Measurements from ENCODE around the gene IER5.
A peak's percentile ranks its signal among the peaks of the same experiment; 100 is the strongest.

IER5 gene

GRCh38 chr1:181104042-181104789, 15.7 kb downstream of the IER5 start:
- H3K4me3 ChIP-seq (ENCODE audit: low read depth in 1 of 2, low read length in 2 of 2) = peak overlapping the region; percentile 70 to 71
- peak overlapping the region; percentile 76 to 78 for H3K9ac ChIP-seq (ENCODE audit: low read depth in 1 of 2, low read length in 2 of 2)
- peaks cover 0 to 3% of the 10 kb centered on the region in 2 donors for H3K27me3 ChIP-seq (ENCODE audit: control insufficient read depth in 1 of 2, insufficient read depth in 2 of 2, low read length in 2 of 2)
- no peaks in the 10 kb centered on the region for H3K36me3 ChIP-seq (ENCODE audit: control insufficient read depth in 1 of 2, insufficient read depth in 2 of 2, low read length in 2 of 2)
- peaks cover 11 to 42% of the 10 kb centered on the region in 2 donors for H3K4me1 ChIP-seq (ENCODE audit: control insufficient read depth in 1 of 2, insufficient read depth in 2 of 2, low read length in 2 of 2)
- H3K27ac ChIP-seq (ENCODE audit: low read depth, low read length) = peak overlapping the region; percentile 63
- no peaks in the 10 kb centered on the region for H3K9me3 ChIP-seq (ENCODE audit: control insufficient read depth in 1 of 2, low read length in 2 of 2)

- Histone ChIP-seq H3K27me3 (ENCODE audit: control insufficient read depth in 1 of 2, insufficient read depth in 2 of 2, low read length in 2 of 2) (peaks cover 0 to under 1% of the 10 kb centered on the region in 2 donors), H3K27ac (ENCODE audit: low read depth, low read length) (peak overlapping the region; percentile 63), H3K4me3 (ENCODE audit: low read depth in 1 of 2, low read length in 2 of 2) (peak overlapping the region; percentile 70 to 71), H3K4me1 (ENCODE audit: control insufficient read depth in 1 of 2, insufficient read depth in 2 of 2, low read length in 2 of 2) (peaks cover 11 to 38% of the 10 kb centered on the region in 2 donors), H3K36me3 (ENCODE audit: control insufficient read depth in 1 of 2, insufficient read depth in 2 of 2, low read length in 2 of 2) (no peaks in the 10 kb centered on the region), H3K9me3 (ENCODE audit: control insufficient read depth in 1 of 2, low read length in 2 of 2) (no peaks in the 10 kb centered on the region), H3K9ac (ENCODE audit: low read depth in 1 of 2, low read length in 2 of 2) (peak overlapping the region; percentile 76 to 78)
These were observed 16.3 kb downstream of the IER5 start for GRCh38 chr1:181104790-181105133.

GRCh38 chr1:181105134-181106021, 16.9 kb downstream of the IER5 start:
- Histone ChIP-seq H3K27ac (ENCODE audit: low read depth, low read length) (peak overlapping the region; percentile 63), H3K4me1 (ENCODE audit: control insufficient read depth in 1 of 2, insufficient read depth in 2 of 2, low read length in 2 of 2) (peaks cover 11 to 32% of the 10 kb centered on the region in 2 donors)

GRCh38 chr1:181106022-181106312, 17.5 kb downstream of the IER5 start:
- Histone ChIP-seq H3K4me1 (ENCODE audit: control insufficient read depth in 1 of 2, insufficient read depth in 2 of 2, low read length in 2 of 2) (peaks cover 11 to 26% of the 10 kb centered on the region in 2 donors), H3K9me3 (ENCODE audit: control insufficient read depth in 1 of 2, low read length in 2 of 2) (no peaks in the 10 kb centered on the region), H3K36me3 (ENCODE audit: control insufficient read depth in 1 of 2, insufficient read depth in 2 of 2, low read length in 2 of 2) (no peaks in the 10 kb centered on the region), H3K4me3 (ENCODE audit: low read depth in 1 of 2, low read length in 2 of 2) (peak overlapping the region; percentile 42 to 65), H3K9ac (ENCODE audit: low read depth in 1 of 2, low read length in 2 of 2) (peak overlapping the region in 1 of 2 donors; percentile 15), H3K27me3 (ENCODE audit: control insufficient read depth in 1 of 2, insufficient read depth in 2 of 2, low read length in 2 of 2) (no peaks in the 10 kb centered on the region), H3K27ac (ENCODE audit: low read depth, low read length) (no peak overlapping the region)

More at GRCh38 chr1:181105134-181106021, 16.9 kb downstream of the IER5 start:
- no peaks in the 10 kb centered on the region for H3K27me3 ChIP-seq (ENCODE audit: control insufficient read depth in 1 of 2, insufficient read depth in 2 of 2, low read length in 2 of 2)
- H3K4me3 ChIP-seq (ENCODE audit: low read depth in 1 of 2, low read length in 2 of 2) = peak overlapping the region; percentile 70 to 71
- peak overlapping the region; percentile 76 to 78 for H3K9ac ChIP-seq (ENCODE audit: low read depth in 1 of 2, low read length in 2 of 2)
- no peaks in the 10 kb centered on the region for H3K9me3 ChIP-seq (ENCODE audit: control insufficient read depth in 1 of 2, low read length in 2 of 2)
- H3K36me3 ChIP-seq (ENCODE audit: control insufficient read depth in 1 of 2, insufficient read depth in 2 of 2, low read length in 2 of 2) = no peaks in the 10 kb centered on the region

GRCh38 chr1:181106479-181106878, 18.0 kb downstream of the IER5 start:
- Histone ChIP-seq H3K4me3 (ENCODE audit: low read depth in 1 of 2, low read length in 2 of 2) (no peak overlapping the region), H3K36me3 (ENCODE audit: control insufficient read depth in 1 of 2, insufficient read depth in 2 of 2, low read length in 2 of 2) (no peaks in the 10 kb centered on the region)

GRCh38 chr1:181107711-181108110, 19.2 kb downstream of the IER5 start:
- Histone ChIP-seq H3K4me3 (ENCODE audit: low read depth in 1 of 2, low read length in 2 of 2) (no peak overlapping the region), H3K9me3 (ENCODE audit: control insufficient read depth in 1 of 2, low read length in 2 of 2) (no peaks in the 10 kb centered on the region), H3K27me3 (ENCODE audit: control insufficient read depth in 1 of 2, insufficient read depth in 2 of 2, low read length in 2 of 2) (no peaks in the 10 kb centered on the region), H3K9ac (ENCODE audit: low read depth in 1 of 2, low read length in 2 of 2) (no peak overlapping the region), H3K27ac (ENCODE audit: low read depth, low read length) (no peak overlapping the region), H3K4me1 (ENCODE audit: control insufficient read depth in 1 of 2, insufficient read depth in 2 of 2, low read length in 2 of 2) (peaks cover 21 to 29% of the 10 kb centered on the region in 2 donors), H3K36me3 (ENCODE audit: control insufficient read depth in 1 of 2, insufficient read depth in 2 of 2, low read length in 2 of 2) (no peaks in the 10 kb centered on the region)

More at GRCh38 chr1:181106479-181106878, 18.0 kb downstream of the IER5 start:
- Histone ChIP-seq H3K27ac (ENCODE audit: low read depth, low read length) (no peak overlapping the region), H3K4me1 (ENCODE audit: control insufficient read depth in 1 of 2, insufficient read depth in 2 of 2, low read length in 2 of 2) (peaks cover 11 to 21% of the 10 kb centered on the region in 2 donors), H3K27me3 (ENCODE audit: control insufficient read depth in 1 of 2, insufficient read depth in 2 of 2, low read length in 2 of 2) (no peaks in the 10 kb centered on the region), H3K9ac (ENCODE audit: low read depth in 1 of 2, low read length in 2 of 2) (no peak overlapping the region), H3K9me3 (ENCODE audit: control insufficient read depth in 1 of 2, low read length in 2 of 2) (no peaks in the 10 kb centered on the region)

- Histone ChIP-seq H3K9ac (ENCODE audit: low read depth in 1 of 2, low read length in 2 of 2) (no peak overlapping the region), H3K4me3 (ENCODE audit: low read depth in 1 of 2, low read length in 2 of 2) (no peak overlapping the region), H3K4me1 (ENCODE audit: control insufficient read depth in 1 of 2, insufficient read depth in 2 of 2, low read length in 2 of 2) (peaks cover 28 to 36% of the 10 kb centered on the region in 2 donors), H3K36me3 (ENCODE audit: control insufficient read depth in 1 of 2, insufficient read depth in 2 of 2, low read length in 2 of 2) (no peaks in the 10 kb centered on the region), H3K27ac (ENCODE audit: low read depth, low read length) (no peak overlapping the region), H3K9me3 (ENCODE audit: control insufficient read depth in 1 of 2, low read length in 2 of 2) (no peaks in the 10 kb centered on the region), H3K27me3 (ENCODE audit: control insufficient read depth in 1 of 2, insufficient read depth in 2 of 2, low read length in 2 of 2) (no peaks in the 10 kb centered on the region)
These were observed 19.9 kb downstream of the IER5 start for GRCh38 chr1:181108304-181108867.

- Histone ChIP-seq H3K9ac (ENCODE audit: low read depth in 1 of 2, low read length in 2 of 2) (no peak overlapping the region), H3K4me3 (ENCODE audit: low read depth in 1 of 2, low read length in 2 of 2) (no peak overlapping the region), H3K4me1 (ENCODE audit: control insufficient read depth in 1 of 2, insufficient read depth in 2 of 2, low read length in 2 of 2) (peaks cover 28% of the 10 kb centered on the region in 2 donors), H3K36me3 (ENCODE audit: control insufficient read depth in 1 of 2, insufficient read depth in 2 of 2, low read length in 2 of 2) (no peaks in the 10 kb centered on the region), H3K27me3 (ENCODE audit: control insufficient read depth in 1 of 2, insufficient read depth in 2 of 2, low read length in 2 of 2) (no peaks in the 10 kb centered on the region), H3K27ac (ENCODE audit: low read depth, low read length) (no peak overlapping the region), H3K9me3 (ENCODE audit: control insufficient read depth in 1 of 2, low read length in 2 of 2) (no peaks in the 10 kb centered on the region)
These were observed 21.5 kb downstream of the IER5 start for GRCh38 chr1:181110013-181110412.

GRCh38 chr1:181111559-181111958, 23.1 kb downstream of the IER5 start:
- no peak overlapping the region for H3K9ac ChIP-seq (ENCODE audit: low read depth in 1 of 2, low read length in 2 of 2)
- H3K36me3 ChIP-seq (ENCODE audit: control insufficient read depth in 1 of 2, insufficient read depth in 2 of 2, low read length in 2 of 2) = no peaks in the 10 kb centered on the region
- H3K4me1 ChIP-seq (ENCODE audit: control insufficient read depth in 1 of 2, insufficient read depth in 2 of 2, low read length in 2 of 2) = peaks cover 21 to 28% of the 10 kb centered on the region in 2 donors
- no peak overlapping the region for H3K27ac ChIP-seq (ENCODE audit: low read depth, low read length)
- no peaks in the 10 kb centered on the region for H3K9me3 ChIP-seq (ENCODE audit: control insufficient read depth in 1 of 2, low read length in 2 of 2)
- H3K4me3 ChIP-seq (ENCODE audit: low read depth in 1 of 2, low read length in 2 of 2) = no peak overlapping the region
- no peaks in the 10 kb centered on the region for H3K27me3 ChIP-seq (ENCODE audit: control insufficient read depth in 1 of 2, insufficient read depth in 2 of 2, low read length in 2 of 2)

All from duodenal mucosa (tissue), 2 donors.